ENCODE data around the gene RAB6A.

GRCh38 chr11:73755670-73756069, 5.2 kb downstream of the RAB6A start:
- no peak for TF ChIP-seq CTCF (IDR thresholded peaks at IDR 0.05)
- TF ChIP-seq RARB (CRISPR knock-in tag; IDR thresholded peaks at IDR 0.05), result no peak
- TF ChIP-seq USF2 (IDR thresholded peaks at IDR 0.05), result no peak
- TF ChIP-seq POLR2A (IDR thresholded peaks at IDR 0.05; ENCODE audit: low read length), result no peak
- TF ChIP-seq FOXS1 (CRISPR knock-in tag; IDR thresholded peaks at IDR 0.05), result no peak
- TF ChIP-seq MAX (IDR thresholded peaks at IDR 0.05), result no peak
- TF ChIP-seq HOXB5 (CRISPR knock-in tag; IDR thresholded peaks at IDR 0.05), result no peak
- TF ChIP-seq TP53 (CRISPR knock-in tag; IDR thresholded peaks at IDR 0.05), result no peak
- no peak for TF ChIP-seq NR3C1 (IDR thresholded peaks at IDR 0.05)
- TF ChIP-seq SMC3 (IDR thresholded peaks at IDR 0.05), result no peak
- no peak for TF ChIP-seq NPAS2 (CRISPR knock-in tag; IDR thresholded peaks at IDR 0.05; ENCODE audit: borderline replicate concordance)
